Measurements from ENCODE around the gene ZMIZ1. TPM values are rescaled to one million over a fixed set of nuclear protein-coding genes. Genes with fewer than 3 reads are reported as not detected.

Gene ZMIZ1
- total RNA-seq, 1 experiment from 2014 or later: 35.8 TPM

DNA sequence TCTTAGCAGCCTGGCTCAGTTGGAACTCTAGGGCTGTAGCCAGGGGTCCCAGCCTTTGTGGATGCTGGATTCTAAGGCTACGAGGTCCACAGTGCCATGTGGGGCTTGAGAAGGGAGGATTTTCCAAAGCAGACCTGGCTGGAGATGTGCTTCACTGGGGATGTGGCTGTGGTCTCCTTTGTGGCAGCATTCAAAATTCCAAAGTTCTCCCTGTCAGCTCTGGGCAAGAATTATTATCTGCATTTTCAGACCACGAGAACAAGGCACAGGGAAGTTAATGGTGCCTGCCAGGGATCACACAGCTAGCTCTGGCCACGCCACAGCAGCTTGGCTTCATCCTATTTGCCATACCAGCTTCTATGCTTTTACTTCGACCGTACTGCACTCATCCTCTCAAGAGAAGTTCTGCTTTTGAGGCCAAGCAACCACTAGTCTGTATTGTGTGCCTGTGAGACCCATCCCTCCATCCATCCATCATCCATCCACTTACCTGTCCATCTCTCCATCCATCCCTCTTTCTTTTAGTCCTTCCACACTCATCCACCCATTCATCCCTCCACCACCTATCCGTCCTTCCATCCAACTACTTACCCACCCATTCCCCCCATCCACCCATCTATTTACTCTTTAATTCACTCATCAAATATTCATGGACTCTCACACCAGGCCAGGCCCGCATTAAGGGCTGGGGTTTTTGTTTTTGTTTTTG is 71.5 kb downstream of the ZMIZ1 start:
- intact Hi-C loops (cut with micrococcal nuclease; ENCODE audit: unreplicated experiment): no loop called here
- BruUV-seq (replicated peaks): no TSS peak
- Histone ChIP-seq H3K9me3 (ENCODE audit: low read depth, low read length, poor library complexity, severe bottlenecking) (no peaks in the 10 kb centered on the region), H3K36me3 (ENCODE audit: insufficient read depth, low read length, poor library complexity, severe bottlenecking) (no peaks in the 10 kb centered on the region), H3K4me1 (ENCODE audit: insufficient read depth, low read length, poor library complexity, severe bottlenecking) (peaks cover 6% of the 10 kb centered on the region), H3K4me3 (ENCODE audit: low read depth, low read length, poor library complexity, severe bottlenecking) (no peak overlapping the region), H3K27ac (ENCODE audit: low read depth, low read length, poor library complexity, severe bottlenecking) (no peak overlapping the region), H3K27me3 (replicated peaks; ENCODE audit: insufficient read depth, low read depth, low read length, poor library complexity) (no peaks in the 10 kb centered on the region)
- no peak for TF ChIP-seq EZH2 (IDR thresholded peaks at IDR 0.05; ENCODE audit: borderline replicate concordance, low read depth, low read length, poor library complexity, severe bottlenecking)
- TF ChIP-seq, protein P1, sequence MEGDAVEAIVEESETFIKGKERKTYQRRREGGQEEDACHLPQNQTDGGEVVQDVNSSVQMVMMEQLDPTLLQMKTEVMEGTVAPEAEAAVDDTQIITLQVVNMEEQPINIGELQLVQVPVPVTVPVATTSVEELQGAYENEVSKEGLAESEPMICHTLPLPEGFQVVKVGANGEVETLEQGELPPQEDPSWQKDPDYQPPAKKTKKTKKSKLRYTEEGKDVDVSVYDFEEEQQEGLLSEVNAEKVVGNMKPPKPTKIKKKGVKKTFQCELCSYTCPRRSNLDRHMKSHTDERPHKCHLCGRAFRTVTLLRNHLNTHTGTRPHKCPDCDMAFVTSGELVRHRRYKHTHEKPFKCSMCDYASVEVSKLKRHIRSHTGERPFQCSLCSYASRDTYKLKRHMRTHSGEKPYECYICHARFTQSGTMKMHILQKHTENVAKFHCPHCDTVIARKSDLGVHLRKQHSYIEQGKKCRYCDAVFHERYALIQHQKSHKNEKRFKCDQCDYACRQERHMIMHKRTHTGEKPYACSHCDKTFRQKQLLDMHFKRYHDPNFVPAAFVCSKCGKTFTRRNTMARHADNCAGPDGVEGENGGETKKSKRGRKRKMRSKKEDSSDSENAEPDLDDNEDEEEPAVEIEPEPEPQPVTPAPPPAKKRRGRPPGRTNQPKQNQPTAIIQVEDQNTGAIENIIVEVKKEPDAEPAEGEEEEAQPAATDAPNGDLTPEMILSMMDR (conservative IDR thresholded peaks at IDR 0.05; ENCODE audit: low read depth, low read length): no peak
- POLR2A ChIA-PET (ENCODE audit: low non-redundant PET): no interaction called here
- DNase-seq (ENCODE audit: low spot score): no peak
- CTCF ChIA-PET: no interaction called here

DNA sequence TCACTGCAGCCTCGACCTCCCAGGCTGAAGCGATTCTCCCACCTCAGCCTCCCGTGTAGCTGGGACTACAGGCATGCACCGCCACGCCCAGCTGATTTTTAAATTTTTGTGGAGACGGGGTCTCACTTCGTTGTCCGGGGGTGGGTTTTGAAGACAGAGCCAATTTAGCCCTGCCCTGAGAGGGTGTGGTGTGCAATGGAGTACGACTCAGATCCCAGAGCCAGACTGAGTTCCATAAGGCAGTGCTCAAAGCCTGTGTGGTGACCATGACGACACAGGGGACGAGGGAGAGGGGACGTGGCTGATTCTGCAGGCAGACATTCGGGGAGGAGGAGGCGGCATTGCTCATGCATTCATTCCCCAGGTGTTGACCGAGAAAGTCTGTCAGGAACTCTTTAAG is 72.1 kb downstream of the ZMIZ1 start:
- TF ChIP-seq EZH2 (IDR thresholded peaks at IDR 0.05; ENCODE audit: borderline replicate concordance, low read depth, low read length, poor library complexity, severe bottlenecking): no peak
- TF ChIP-seq, protein P1 (conservative IDR thresholded peaks at IDR 0.05; ENCODE audit: low read depth, low read length): no peak
- Histone ChIP-seq H3K27ac (ENCODE audit: low read depth, low read length, poor library complexity, severe bottlenecking) (no peak overlapping the region), H3K36me3 (ENCODE audit: insufficient read depth, low read length, poor library complexity, severe bottlenecking) (no peaks in the 10 kb centered on the region), H3K9me3 (ENCODE audit: low read depth, low read length, poor library complexity, severe bottlenecking) (no peaks in the 10 kb centered on the region), H3K4me1 (ENCODE audit: insufficient read depth, low read length, poor library complexity, severe bottlenecking) (peaks cover 7% of the 10 kb centered on the region), H3K4me3 (ENCODE audit: low read depth, low read length, poor library complexity, severe bottlenecking) (no peak overlapping the region), H3K27me3 (replicated peaks; ENCODE audit: insufficient read depth, low read depth, low read length, poor library complexity) (no peaks in the 10 kb centered on the region)
- no TSS peak for BruUV-seq (replicated peaks)
- no peak for DNase-seq (ENCODE audit: low spot score)
- ChIA-PET CTCF (no interaction called here), POLR2A (ENCODE audit: low non-redundant PET) (no interaction called here)
- intact Hi-C loops (cut with micrococcal nuclease; ENCODE audit: unreplicated experiment): no loop called here

DNA sequence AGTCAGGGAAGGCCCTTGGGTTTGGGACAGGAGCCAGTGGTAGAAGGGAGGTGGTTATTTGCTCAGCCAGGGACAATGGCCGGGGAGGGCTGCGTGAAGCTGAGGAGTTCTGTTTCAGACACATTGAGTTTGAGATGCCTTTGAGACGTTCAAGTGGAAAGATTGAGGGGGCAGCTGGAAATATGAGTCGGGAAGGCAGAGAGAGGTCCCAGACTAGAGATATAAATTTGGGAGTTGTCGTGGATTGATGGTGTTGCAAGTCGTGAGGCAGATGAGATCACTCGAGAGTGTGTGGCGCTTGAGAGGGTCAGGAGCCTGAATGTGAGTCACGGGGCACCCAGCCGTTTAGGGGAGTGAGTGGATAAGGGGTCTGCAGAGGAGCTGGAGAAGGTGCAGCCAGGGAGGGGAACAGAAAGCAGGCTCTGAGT is 73.3 kb downstream of the ZMIZ1 start:
- CTCF ChIA-PET: no interaction called here
- intact Hi-C loops (cut with micrococcal nuclease; ENCODE audit: unreplicated experiment): no loop called here
- H3K27me3 ChIP-seq (replicated peaks; ENCODE audit: insufficient read depth, low read depth, low read length, poor library complexity): no peaks in the 10 kb centered on the region
- no peak for TF ChIP-seq EZH2 (IDR thresholded peaks at IDR 0.05; ENCODE audit: borderline replicate concordance, low read depth, low read length, poor library complexity, severe bottlenecking)
- TF ChIP-seq, protein P1 (conservative IDR thresholded peaks at IDR 0.05; ENCODE audit: low read depth, low read length): no peak
- POLR2A ChIA-PET (ENCODE audit: low non-redundant PET): no interaction called here
- no peaks in the 10 kb centered on the region for H3K36me3 ChIP-seq (ENCODE audit: insufficient read depth, low read length, poor library complexity, severe bottlenecking)
- no peak overlapping the region for H3K4me3 ChIP-seq (ENCODE audit: low read depth, low read length, poor library complexity, severe bottlenecking)
- no peak overlapping the region for H3K27ac ChIP-seq (ENCODE audit: low read depth, low read length, poor library complexity, severe bottlenecking)
- BruUV-seq (replicated peaks): no TSS peak
- H3K4me1 ChIP-seq (ENCODE audit: insufficient read depth, low read length, poor library complexity, severe bottlenecking): peaks cover 7% of the 10 kb centered on the region
- DNase-seq (ENCODE audit: low spot score): no peak
- no peaks in the 10 kb centered on the region for H3K9me3 ChIP-seq (ENCODE audit: low read depth, low read length, poor library complexity, severe bottlenecking)
